Mesenteric fat pad (tissue), 1 donor: ENCODE results near the gene SORCS1. TPM values are rescaled to one million over a fixed set of nuclear protein-coding genes. Genes with fewer than 3 reads are reported as not detected.

Experiments used
- DNase-seq: peaks from one replicate; pipeline ENCODE4 v3.0.0-alpha.2; 2020; ENCODE audit warnings: low spot score
- total RNA-seq: library from RNA; stranded (reverse); fragmentation: NEBNext Ultra II Directional; extraction: Animal tissue kit (Norgen Biotek cat#: 25700); gene quantifications from one replicate; pipeline ENCODE4 v1.2.1, GENCODE V29; 2021
- donor health status: DM: yes; HTN: yes; CAD: no.

The SORCS1 gene
- total RNA-seq, 1 donor from 2014 or later, result 0.16 TPM

DNA sequence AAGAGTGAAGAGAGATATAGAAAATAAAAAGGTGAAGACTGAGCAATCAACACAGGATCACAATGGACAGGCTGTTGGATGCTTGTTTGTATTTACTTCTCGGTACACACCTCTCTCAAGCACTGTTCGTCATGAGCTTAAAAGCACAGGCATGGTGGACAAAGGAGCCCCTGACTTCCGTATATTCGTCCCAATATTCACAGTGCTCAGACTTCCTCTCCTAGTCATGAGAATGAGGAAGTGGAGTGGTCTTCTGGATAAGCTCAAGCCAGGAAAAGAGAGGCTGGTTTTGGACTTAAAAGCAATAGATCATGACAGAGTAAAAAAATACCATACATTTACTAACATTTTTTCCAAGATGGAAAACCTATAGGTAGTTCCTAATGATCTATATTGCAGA lies 172.5 kb downstream of the SORCS1 start:
- DNase-seq, result no peak

DNA sequence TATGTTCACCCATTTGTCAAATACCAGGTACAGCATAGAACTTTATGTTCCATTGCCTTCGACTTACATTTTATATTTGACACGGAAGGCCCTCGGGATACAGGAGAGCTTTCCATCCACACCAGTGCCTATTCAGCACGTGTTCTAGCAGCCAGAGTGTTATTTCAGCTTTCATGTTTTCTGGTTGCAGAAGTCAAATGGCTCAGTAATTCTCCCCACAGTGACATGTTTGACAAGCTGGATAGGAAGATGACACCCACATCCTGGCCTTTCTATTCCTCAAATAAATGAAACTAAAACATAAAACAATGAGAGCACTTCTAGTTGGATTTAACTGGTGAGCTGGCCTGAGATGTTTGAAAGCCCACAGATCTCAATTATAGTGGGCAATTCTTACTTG lies 173.4 kb downstream of the SORCS1 start:
- DNase-seq, result no peak

DNA sequence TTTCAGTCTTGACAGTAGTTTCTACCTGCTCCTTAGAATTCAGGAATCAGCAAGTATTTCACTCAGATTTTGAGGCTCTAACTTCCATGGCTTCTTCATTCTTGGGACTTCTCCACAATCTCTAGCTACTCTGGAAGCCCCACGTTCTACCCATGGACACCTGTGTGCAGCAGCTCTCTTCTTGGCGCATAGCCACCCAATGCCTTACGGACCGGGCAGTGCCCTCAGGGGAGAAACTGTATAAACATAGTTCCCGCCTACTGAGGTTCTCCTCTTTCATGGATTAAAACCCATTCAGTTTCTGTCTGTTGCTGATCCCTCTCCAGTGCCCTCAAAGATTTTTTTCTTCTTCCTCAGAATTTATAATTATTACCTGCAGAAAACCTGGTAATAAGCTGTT lies 177.1 kb downstream of the SORCS1 start:
- DNase-seq, result no peak

DNA sequence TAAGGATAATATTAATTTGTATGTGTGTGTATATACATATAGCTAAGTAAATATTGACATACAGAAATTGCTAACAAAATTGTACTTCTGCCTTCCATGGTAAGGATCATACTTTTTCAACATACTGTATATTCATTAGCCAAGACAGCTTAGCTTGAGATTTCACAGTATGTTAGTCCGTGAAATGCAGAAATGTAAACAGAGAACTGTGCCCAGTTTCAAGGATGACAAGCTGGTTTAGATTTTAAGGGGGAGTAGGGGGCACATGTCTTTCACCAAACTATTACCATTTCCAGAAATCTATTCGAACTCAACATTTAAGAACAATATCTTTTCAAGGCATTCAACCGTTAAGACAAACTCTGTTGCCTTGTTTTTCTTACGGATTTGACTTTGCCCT lies 182.2 kb downstream of the SORCS1 start:
- DNase-seq, result no peak

DNA sequence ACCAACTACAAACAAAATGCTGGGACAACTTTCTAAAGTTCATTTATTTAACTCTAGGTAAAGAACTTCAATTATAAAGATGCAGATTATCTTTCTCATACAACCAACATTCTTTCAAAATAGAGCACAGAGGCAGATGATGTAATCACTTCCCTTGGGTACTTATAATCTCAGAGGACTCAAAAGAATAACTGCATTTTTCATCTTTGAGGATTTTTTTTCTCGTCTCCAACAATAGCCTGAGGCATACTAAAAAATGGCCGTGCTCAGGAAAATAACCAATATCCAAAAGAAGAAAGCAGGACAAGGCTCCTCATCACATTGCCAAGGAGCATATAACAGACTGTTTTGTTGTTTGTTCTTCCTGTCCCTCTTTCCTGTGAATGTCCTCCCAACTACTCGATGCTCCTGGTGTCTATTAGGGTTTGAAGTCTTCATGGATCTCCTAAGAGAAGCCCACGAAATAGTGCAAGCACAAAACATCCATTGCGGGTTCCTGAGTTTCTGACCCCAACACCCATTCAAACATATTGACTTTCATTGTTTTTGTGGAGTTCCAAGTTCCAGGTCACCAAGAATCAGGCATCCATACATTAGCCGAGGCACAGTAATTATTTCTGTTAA lies 182.9 kb downstream of the SORCS1 start:
- no peak for DNase-seq

DNA sequence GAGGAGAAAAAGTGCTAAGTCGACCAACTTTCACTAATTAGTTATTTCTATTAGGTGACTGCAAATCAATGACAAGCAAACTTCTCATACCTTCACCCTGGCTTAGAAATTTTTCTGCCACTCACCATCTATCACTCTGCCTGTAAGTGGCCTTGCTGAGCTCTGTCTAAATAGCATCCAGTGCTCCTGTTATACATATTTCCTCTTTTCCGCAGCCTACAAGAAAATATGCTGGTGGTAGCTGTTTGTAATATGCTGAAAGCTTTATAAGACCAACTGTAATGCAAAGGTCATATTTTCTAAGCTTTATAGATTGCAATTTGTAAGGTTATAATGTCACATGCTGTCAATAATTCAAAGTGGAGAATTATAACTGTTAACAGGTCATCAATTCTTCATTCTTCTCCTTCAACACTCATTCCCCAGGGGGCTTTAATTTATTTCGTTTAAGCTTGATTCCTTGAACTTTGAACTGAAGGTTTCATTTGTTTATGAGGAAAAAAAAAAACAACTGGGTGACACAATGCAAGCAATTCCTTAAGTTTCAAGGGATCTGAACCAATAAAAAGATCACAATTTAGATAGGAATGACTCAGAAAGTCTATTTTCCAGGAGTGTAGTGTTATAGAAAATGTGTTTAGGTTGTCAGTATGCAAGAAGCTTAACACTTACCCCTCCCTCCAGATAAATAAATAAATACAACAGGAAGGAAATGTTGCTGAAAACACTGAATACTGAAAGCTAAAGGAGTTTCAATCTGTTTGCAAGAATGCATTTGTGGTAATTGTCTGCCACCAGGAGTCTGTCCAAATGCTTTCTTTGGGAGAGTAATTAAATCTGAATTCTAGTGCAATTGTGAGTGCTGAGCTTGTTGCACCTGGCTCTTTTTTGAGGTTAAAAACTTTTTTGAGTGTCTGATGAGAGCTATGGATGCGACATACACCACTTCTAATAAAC lies 183.7 kb downstream of the SORCS1 start:
- no peak for DNase-seq

DNA sequence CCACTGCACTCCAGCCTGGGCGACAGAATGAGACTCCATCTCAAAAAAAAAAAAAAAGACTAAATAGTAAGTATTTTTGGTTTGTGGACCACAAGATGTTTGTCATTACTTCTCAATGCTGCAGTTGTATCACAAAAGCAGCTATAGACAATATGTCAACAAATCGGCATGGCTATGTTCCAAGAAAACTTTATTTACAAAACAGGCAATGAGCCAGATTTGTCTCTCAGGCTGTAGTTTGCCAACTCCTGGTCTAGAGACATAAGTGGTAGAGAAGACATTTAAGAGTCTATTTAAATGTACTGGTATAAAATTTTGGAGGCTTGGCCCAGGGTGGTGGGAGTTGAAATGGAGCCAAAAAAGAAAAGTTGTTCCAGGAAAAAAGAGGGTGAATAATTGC lies 185.8 kb downstream of the SORCS1 start:
- DNase-seq, result no peak

DNA sequence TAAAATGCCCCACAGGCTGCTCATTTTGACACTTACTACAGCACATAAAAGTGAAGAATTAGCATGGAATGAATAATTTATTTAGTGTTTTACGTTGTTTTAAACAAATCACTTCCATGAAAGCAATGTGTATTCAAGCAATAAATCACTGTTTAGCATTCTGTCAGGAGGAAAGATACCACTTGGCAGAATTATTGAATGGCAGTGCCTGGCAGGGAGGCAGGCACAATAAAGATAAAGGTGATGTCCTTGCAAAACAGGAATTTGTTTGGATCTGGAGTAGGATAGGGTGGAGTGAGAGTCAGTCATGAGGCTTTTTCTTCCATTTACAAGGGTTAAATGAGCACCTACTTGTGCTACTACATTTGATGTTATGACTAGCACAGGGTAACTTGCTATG lies 190.8 kb downstream of the SORCS1 start:
- no peak for DNase-seq

DNA sequence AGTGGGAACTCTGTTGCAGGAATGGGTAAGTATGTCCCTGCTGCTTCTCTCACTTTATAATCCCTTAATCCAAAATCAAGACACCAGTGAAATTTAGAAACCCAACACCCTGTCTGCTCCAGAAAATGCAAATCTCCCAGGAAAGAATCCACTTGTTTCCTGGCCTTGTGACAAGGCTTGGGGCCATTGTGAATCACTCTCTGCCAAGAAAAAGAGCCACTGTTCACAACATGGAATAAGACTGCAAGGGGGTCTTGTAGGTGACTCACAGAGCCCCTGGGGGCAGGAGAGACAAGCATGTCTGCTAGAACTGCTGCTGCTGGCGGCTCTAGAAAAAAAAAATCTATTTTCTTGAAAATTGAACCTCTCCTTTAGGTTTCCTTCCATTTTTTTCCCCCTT lies 191.2 kb downstream of the SORCS1 start:
- DNase-seq, result no peak

DNA sequence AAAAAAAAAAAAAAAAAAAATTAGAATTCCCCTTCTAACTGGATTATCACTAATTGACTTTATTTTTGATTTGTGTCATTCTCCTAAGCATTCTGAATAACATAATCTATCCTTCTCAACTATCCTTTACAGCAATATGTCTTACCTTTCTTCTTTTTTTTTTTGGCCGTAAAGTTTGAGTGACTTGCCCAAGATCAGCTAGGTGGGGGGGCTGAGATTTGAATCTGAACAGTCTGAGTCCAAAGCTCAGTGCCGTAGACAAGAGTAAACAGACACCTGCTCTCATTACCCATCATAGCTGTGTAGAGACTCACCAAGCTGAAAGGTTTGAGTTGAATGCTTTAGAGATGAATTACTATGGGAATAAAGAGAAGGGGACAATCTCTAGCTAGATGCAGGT lies 192.1 kb downstream of the SORCS1 start:
- no peak for DNase-seq

DNA sequence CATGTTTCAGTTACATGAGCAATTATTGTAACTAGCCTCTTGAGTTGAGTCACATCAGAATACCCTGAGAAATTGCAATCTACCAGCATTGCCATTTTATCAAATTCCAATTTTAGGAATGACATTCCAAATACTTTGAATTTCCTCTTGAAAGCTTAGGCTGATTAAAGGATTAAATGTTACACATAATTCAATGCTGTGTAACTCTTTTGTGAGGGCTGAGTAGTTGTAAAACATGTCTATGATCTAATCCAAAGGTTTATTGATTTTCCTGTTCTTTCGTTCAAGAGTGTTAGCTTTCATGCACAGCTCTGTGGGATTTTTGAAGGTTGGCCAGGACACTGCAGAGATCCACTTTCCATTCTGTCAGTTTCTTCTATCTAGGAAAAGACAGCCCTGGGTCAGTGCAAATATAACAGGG lies 193.1 kb downstream of the SORCS1 start:
- DNase-seq, result no peak

DNA sequence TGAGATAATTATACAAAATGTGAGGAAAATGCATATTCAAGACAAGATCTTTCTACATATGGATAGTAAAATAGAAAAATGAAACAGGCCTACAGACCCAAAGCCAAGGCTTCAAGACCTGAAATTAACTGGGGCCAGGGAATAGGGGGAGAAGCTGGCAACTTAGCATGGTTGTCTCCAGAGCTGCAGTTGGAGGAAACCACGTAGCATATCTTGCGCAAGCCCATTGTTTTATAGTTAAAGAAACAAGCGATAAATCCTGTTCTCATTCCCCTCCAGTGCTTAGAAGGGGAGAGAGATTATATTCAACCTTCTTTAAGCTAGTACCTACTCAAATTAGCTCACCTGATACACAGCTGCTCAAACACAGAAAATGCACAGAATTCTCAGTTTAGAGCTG lies 197.1 kb downstream of the SORCS1 start:
- DNase-seq, result no peak

DNA sequence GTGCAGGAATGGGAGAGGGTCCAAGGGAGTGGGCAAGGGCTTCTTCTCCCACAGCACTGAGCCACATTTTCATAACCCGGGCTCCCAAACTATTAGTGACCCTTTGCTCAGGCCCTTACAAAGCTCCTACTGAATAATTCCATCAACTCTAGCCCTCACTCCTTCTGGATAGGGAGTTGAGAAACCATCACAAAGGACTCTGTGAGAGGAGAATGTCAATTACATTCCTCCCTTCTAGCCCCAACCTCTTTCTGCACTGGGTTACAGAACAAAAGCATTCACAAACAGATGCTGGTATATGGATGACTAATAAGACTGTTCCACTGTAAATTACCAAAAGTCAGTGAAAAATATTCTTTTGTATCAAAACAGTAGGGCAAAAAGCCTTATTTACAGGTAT lies 203.7 kb downstream of the SORCS1 start:
- DNase-seq, result no peak

DNA sequence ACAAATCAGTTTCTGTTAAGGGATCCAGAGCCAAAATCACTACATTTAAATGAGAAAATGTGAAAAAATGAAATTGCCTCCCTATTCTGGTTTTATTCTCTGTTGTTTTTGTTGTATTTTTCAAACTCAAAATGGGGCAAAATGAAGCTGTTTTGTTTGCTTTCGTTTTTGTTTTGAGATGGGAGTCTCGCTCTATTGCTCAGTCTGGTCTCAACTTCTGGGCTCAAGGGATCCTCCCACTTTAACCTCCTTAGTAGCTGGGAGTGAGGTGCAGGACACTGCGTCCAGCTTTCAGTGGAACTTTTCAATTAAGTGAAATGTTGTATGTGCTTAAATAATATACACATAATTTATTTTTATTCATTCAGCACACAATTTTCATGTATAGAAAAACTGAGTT lies 205.0 kb downstream of the SORCS1 start:
- DNase-seq, result no peak

DNA sequence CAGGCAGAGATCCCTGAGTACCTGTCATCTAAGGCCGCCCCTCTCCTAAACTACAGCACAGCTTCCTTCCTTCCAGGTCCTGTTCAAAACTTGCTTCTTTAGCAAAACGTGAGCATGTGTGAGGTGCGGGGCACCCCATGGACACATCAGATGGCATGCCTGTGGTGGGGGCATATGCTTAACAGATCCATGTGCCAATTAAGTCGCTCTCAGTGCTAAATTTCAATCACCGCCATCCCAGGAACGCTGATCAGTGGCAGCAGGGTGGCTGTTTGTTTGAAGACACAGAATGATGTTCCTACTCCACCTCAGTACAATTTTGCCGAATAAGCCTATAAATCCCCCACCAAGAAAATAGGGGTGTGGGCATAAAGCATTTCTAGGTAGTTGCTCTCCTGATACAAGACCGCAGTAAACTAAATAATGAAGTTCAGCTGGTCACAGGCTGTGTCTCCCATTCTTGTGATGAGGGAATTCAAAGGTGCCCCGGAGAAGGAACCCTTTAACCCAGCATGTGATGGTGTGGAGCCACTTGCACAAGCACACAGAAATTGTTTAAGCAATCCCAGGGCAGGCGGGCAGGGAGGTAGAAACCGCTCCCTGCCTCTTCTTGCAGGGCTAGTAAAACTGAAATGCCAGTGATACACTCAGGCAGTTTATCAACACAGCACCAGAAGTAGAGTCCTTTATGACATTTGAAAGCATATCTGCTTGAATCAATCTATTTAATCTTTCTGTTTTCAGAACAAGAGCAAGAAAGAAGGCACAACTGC lies 205.7 kb downstream of the SORCS1 start:
- no peak for DNase-seq

DNA sequence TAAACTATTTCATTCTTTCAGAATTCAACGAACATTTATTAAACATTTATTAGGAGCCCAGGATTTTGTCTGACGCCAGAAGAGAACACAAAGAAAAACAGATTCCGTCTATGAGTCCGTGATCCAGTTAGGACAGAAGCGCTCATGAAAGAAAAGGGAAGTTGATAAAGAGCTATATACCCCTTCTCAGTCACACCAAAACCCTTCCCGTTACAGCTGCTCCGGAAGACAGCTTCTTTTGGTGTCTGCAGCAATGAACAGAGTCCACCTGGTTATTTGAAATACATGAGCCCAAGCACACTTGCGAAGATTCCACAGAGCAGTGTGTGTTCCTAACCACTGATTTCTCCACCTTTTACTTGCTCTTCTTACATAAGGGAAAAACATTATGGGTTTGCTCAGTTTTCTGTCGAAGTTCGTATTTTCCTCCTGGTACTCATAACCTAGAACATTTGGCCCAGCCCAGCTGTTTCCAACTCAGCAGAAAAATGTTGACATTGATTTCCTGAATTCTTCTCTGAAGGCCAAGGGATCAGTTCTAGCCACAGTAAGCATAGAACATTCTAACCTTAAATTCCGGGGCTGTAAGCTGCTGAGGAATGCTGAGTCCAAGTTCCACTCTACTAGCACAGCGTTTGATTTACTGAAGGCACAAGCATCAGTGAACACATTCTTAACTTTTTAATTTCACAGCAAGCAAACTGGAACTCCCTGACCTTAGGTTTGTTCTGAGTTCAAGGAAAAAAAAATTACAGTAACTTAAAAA lies 206.5 kb downstream of the SORCS1 start:
- DNase-seq, result no peak

DNA sequence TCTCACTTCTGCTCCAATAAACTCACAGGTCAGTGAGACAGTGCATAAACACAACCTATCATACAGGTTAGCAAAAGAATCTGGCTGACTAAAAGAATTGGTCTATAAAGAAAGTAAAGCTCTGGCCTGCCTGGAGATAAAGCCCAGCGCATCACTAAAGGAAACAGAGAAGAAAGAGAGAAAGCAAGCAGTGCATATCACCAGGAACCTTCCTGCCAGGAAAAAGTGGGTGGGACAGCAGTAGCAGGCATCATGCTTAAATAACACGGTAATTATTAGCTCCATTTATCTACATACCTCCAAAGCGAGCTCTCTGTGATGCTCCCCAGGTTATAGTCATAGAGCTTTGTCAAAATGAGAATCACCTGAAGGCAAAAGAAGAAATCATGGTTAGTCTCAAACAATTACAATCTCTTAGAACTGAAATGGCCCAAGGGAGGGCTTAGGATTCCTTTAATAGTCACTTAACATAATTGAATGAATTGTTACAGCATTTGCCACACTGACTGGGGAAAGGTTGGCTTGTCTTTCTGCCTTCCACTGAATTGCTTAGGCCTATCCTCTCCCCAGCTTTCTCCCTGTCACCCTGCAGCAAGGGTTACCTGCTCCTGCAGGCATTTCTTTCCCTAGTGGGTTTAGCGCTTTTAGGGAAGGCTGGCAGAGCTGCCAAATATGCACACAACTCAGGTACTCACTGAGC lies 208.1 kb downstream of the SORCS1 start:
- DNase-seq, result no peak

DNA sequence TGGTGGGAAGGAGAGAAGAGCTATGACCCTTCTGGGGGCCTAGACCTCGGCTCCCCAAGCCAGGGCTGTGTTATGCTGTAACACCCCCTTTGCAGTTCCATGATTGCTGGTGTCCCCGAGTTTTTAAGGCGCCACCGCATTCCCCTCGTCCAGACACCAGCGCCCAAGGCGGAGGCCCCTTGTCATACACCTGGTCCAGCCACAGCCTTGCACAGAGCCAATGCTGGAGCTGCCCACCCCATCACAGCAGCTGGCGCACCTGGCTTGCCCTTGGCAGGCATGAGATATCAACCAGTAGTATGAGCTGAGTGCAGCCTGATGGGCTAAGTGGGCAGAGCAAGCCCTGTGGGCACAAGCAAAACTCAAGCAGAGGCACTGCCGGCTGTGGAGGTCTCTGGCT lies 209.4 kb downstream of the SORCS1 start:
- DNase-seq, result no peak

DNA sequence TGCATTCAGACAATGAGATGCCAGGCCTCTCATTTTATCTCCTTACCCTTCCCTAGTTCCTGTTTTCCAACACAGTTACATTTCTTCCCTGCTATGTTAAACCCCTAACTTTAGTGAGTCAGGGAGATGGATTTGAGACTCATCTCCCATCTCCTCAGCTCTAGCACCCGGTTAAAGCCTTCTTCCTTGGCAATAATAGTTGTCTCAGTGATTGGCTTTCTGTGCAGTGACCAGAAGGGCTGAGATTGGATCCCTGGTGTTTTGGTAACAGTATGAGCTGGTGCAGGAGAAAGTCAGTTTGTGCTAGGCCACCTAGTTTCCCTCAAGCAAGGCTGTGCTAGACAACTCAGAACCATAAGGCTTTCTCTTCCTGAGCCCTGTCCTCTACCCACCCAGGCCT lies 212.5 kb downstream of the SORCS1 start:
- DNase-seq, result no peak

DNA sequence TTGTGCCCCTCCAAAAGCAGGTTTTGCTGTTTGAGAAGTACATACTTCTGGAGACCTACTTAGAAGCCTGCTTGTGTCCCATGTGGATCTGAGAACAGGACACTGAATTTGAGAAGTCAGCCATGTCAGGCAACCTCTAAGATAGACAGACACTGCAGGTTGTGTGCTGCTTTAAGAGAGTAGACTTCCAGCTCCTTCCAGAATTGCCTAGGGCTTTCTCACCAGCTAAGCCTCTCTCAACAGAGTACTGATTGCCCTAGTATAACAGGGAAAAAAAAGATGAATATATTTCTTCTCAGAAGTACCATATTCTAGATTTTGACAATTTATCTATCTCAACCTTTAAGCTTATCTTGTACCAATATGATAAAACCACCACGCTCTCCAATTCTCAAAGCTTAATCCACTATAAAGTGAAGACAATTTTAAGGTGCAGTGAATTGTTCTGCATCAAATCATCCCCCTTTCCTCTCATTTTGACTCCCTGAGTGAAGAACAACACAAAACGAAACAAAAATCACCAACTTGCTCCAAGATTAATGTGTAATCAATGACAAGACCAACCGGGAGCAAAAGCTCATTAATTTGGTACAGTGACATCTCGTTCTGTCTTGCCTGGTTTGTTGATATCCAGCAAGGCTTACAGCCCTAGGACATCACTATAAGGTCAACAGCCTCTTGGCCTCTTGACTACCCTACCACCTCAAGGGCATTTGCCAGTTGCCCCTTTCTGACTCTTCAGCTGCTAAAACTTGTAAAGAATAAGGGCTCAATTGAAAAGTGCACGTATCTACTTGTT lies 214.6 kb downstream of the SORCS1 start:
- no peak for DNase-seq
